GM21737 (cell line): ENCODE data around the gene AOPEP.

Experiments used
- ATAC-seq: cut with Tn5 transposase; IDR thresholded peaks from one replicate; pipeline ENCODE4 v1.9.1; 2021; ENCODE audit warnings: mild to moderate bottlenecking, moderate library complexity; ENCODE audit not compliant: unreplicated experiment

AOPEP gene

DNA sequence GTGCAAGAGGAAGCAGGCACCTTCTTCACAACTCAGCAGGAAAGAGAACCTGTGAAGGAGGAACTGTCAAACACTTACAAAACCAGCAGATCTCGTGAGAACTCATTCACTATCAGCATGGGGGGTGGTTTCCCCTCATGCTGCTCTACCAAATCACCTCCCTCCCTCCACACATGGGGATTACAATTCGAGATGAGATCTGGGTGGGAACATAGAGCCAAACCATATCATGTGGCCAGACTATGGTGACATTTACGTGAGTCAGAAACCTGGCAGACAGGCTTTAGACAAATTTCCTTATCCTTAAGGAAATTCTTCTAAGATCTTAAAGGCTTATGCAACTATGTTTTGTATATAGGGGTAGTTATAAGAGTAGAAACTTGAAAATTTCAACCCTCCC is 8.7 kb upstream of the AOPEP start:
- no peak for ATAC-seq

DNA sequence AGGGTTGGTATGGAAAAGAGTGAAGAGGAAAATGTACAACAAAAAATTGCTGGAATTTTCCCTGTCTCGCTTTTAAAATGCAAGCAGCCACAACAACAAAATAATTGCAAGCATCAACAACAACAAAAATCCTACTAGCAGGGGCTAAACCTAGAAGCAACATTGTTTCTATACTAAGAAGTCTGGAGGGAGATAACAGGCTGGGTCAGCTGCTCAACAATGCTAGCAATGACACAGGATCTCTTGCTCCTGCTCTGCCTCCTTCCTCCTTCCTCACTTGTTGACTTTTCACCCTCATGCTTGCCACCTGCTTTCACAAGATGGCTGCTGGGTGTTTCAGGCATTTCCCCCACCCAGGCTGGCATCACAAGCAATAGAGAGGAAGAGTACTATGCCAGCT is 7.6 kb upstream of the AOPEP start:
- ATAC-seq: no peak

DNA sequence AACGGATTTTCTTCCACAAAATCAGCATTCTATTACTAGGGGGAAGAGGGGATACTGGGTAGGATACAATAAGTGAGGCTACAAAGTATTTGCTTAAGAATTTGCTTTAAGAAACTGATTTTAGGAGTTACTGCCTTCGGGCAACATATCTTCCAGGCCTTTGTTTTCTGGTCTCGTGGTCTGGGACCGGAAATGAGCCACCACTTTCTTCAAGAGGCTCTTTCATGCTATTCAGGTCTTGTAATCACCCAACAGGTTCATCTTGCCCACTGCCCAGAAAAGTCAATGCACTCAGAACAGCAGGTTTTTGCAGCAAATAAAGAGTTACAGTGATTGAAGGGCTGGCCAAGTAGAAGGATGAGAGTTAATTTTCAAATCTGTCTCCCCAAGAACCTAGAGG is 6.6 kb upstream of the AOPEP start:
- no peak for ATAC-seq

DNA sequence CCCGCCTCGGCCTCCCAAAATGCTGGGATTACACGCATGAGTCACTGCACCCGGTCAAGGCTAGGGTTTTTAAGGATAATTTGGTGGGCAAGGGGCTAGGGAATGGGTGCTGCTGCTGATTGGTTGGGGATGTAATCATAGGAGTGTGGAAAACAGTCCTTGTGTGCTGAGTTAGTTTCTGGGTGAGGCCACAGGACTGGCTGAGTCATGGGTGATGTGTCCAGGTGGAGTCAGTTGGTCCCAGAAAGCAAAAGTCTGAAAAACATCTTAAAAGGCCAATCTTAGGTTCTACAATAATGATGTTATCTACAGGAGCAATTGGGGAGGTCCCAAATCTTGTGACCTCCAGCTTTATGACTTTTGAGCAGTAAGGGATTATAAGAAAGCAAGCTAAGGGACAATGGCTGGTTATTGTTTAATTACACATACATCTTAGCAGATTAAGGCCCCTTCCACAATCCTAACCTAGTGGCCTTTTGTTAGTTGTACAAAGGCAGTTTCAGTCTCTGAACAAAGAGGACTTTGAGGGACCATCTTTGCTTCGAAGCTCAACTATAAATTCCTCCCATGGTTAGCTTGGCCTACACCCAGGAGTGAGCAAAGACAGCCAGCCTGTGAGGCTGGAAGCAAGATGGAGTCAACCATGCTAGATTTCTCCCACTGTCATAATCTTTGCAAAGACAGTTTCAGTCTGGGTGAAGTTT is 5.5 kb upstream of the AOPEP start:
- ATAC-seq: no peak

DNA sequence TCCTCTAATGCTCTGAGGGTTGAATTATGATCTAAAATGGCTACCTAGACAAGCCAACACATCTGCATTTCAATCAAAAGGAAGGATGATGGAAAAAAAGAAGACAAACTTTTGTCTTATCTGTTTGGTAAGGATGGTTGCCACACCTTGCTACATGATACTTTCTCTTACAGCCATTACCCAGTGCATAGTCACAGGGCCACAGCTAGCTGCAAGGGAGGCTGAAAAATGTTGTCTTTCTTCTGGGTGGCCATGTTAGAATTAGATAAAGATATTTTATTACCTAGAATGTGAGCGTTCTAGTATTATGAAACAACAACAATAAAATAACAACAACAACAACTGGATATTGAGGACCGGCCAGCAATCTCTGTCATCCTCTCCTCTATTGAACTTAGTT is 4.7 kb upstream of the AOPEP start:
- ATAC-seq: no peak

DNA sequence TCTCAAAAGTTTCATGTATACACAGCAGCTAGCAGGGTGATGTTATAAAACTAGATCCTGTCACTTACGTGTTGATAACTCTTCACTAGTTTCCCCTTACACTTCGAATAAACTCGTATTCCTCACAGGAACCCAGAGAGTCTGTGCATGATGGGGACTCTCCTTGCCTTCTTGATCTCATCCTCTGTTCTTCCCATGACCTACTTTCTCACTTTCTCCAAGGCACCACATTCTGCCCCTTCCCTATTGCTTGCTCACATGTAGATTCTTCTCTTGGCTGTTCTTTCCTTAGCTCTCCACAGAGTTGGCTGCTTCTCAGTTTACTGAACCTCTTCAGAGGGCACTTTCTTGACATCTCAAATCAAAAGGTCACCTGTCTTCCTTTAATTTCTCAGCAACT is 1.2 kb upstream of the AOPEP start:
- ATAC-seq: no peak

DNA sequence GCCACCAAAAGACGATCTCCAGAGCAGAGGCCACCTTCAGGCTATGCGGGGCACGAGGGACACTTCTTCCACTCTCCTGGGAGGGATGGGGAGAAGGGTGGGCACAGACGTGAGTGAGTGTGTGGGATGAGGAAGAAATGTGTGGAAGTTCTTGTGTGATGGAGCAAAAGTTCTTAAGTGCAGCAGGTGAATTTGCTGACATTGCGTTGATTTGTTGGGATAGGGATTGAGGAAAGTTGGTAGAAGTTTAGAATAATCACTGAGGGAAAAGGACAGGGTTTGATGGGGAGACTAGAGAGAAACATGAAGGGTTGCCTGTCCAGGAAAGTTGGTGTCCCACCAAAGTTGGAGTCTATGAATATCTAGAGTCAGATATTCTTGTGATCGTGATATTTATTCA is 2.2 kb downstream of the AOPEP start:
- ATAC-seq: no peak

DNA sequence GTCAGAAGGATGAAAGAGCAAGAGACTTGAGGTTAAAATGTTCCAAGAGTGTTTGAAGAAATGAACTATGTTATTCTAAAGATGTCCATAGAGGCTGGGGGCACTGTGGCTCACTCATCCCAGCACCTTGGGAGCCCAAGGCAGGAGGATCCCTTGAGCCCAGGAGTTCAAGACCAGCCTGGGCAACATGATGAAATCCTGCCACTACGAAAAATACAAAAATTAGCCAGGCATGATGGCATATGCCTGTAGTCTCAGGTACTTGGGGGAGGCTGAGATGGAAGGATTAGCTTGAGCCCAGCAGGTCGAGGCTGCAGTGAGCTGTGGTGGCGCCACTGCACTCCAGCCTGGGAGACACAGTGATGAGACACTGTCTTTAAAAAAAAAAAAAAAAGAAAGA is 2.7 kb downstream of the AOPEP start:
- no peak for ATAC-seq

DNA sequence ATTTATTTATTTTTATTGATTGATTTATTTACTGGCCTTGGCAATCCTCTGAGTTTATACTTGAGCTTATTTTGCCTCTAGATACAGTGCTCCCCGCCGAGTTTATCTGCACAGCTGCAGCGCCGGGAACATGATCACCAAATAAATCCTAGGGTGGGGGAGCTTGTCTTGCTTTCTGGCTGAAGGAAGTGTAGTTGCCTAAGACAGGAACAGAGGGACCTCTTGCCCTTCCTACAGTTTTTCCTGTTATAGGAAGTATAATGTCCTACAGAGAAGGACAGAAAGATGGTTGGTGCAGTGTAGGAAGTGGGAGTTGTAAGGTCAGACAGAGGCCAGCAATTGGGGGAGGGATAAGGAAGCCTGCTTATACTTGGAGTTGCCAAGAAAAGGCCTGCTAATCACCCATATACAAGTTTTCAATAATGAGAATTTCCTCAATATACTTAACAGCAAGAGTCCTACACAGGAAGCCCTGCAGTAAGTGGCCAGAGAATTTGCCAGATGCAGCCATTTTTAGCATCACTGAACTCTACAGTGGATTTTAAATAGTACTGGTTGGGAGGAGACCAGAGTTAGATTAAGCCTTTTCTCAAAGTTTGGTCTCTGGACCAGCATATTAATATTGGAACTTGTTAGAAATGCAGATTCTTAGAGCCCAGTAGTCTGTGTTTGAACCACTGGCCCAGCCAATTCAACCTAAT is 7.7 kb downstream of the AOPEP start:
- ATAC-seq: no peak

DNA sequence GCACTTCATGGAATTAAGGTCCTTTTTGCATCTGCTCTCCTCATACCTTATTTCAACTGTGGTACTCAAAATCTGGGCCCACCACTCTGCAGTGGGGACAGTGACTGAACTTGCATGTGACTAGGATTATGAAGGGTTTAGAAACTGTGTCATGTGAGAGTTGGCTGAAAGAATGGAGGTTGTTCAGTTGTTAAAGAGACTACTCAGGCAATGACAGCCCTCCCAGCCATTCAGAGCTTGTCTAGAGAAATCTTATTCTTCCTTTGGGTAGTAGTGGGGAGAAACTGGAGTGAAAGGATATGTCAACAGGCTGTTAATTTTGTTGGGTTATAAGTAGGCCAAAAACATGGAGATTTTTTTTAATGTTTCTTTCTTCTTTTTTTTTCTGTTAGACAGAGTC is 10.3 kb downstream of the AOPEP start:
- ATAC-seq: no peak

DNA sequence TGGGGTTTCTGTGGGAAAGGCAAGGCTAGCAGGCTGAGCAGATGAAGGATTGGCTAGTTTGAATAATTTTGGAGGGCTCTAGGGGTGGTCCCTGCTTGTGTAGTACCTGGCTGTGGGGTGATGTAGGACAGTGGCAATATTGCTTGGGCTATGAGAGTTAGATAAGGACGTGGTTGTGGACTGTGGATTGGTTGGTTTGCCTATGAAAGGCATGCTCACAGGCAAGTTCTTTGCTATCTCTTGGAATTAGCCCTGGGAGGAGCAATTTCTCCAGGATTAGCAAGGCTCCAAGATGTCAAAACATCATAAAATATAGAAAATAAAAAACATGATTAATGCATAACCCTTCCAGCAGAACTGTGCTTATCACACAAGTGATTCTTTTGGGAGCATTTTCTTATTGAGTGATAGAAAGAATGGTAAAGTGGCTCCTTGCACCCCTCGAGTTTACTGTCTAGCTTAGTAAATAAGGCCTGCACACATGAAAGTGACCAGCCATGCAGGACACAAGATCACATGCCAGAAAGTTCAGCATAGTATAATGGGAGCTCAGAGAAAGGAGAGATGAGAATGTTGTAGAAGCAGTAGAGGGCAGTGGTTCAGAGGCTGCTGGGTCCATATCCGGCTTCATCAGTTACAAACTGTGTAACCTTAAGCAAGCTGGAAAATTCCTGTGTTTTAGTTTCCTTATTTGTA is 13.8 kb downstream of the AOPEP start:
- ATAC-seq: no peak

DNA sequence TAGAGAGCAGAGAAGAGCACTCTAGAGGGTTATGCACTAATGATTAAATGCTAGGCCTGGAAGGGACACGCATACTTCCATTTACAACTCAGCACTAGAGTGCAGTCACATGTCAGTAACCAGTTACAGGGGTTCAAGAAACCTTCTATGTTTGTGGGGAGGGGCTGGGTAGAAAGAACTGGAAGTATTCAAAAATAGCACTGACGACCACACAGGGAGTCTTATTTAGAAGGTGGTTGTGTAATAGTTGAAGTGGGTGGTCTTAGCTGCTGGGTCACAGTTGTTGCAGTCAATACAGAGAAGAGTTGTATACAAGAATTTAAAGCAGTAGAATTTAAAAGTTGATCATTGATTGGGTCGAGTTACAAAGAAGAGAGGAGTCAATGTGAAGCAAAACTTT is 15.4 kb downstream of the AOPEP start:
- ATAC-seq: no peak

DNA sequence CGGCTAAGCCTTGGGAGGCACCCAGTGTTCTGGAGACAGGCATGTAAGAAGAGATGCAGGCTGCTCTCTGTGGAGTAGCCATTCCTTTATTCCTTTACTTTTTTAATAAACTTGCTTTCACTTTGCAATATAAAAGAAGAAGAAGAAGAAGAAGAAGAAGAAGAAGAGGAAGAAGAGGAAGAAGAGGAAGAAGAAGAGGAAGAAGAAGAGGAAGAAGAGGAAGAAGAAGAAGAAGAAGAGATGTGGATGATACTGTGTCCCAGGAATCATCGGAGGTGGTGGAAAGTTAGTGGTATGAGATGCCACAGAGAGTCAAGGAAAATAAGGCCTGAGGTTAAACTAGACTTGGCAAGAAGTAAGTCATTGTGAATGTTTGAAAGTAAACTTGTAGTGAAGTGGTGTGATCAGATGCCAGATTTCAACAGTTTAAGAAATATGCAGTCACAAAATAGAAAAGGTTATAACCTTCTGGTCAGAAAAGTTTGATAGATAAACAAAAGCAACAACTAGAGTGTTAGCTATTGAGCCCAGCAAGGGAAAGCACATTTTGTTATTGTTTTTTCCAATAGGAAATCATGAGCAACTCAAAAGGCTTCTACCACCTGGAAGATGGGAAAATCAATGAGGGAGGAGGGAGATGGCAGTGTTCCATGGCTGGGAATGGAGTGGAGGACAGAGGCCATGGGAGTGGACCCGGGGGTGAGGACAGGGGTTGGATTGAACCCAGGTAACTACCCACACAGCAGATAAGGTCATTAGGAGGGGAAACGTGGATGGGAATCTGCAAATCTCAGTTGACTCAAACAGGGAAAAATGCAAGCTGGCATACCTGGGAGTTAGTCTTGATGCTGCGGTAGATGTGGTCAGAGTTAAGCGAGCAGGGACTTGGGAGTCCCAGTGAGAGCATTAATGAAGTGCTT is 16.8 kb downstream of the AOPEP start:
- ATAC-seq: no peak

DNA sequence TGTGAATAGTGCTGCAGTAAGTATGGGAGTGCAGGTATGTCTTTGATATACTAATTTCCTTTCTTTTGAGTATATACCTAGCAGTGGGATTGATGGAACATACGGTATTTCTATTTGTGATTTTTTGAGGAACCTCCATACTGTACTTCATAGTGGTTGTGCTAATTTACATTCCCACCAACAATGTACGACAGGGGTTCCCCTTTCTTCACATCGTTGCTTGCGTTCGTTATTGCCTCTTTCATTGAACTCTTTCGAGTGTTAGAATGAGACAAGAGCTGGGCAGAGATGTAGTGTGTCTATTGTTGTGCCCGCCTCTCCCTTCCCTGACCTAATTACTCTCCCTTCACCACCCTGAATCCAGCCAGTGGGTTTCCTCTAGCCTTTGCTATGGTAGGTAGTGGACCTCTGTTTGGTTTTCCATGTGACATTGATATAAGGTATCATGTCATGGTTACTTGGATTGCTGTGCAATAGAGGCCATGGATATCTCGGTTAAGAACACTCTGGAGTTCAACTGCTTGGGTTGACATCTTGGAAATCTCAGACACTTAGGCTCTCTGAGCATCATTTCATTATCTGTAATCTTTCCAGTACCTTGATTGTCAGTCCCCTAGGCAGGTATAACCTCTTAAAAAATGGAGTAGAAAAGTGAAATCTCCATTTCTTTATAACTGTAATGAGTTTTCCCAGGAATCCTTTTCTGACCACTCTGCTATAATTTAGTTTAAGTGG is 19.5 kb downstream of the AOPEP start:
- no peak for ATAC-seq

DNA sequence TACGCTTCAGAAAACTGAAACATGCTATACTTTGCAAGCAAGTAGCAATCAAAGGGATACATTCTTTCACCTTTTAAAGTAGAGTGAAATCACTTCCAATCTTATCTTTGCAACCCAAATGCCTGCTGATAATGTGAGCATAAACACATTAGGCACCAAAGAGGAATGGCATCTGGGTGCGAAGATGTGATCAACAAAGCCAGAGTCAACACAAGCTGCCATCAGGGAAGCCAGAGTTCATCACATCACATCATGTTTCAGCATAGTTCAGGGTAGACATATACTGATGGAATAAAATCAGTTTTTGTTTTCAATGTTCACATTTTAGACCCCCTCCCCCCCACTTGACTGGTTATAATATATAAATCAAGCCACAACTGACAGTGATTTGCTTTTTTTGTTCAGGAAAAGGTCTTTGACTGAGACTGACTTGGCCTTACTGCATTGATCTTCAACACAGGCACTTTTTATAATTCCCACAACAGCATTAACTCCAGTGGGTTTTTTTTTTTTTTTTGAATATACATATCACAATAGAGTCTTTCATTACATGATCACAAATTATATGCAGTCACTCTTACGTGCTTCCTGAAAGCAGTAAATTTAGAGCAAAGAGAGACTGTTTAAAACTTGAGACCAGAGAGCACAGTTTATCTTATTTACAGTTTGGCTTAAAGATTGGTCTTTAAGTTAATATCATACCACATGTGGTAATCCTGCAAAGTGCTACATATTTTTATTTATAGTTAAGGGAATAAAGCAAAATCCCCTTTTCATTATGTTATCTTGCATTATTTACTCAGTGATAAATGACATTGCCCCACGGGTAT is 20.3 kb downstream of the AOPEP start:
- no peak for ATAC-seq

DNA sequence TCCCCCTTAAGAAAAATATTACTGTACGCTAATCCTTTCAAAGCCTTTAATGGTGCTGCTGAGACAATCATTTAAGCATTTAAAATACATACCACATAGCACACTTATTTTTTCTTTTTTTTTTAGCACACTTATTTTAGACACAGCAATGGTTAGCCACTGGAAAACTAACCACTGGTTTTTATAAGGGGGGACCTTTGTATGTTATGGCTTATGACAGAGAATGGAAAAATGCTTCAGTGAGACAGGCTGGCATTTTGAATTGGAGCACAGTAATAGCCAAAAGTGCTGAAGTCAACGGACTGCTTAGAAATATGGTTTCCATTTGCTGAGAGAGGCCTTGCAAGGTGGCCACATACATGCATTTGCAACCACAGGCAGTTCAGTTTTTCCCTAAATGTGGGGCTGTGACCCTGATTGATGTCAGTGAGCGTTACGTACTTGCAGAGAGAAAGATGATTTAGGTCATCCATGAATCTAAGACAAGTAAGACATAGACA is 28.5 kb downstream of the AOPEP start:
- ATAC-seq: no peak

DNA sequence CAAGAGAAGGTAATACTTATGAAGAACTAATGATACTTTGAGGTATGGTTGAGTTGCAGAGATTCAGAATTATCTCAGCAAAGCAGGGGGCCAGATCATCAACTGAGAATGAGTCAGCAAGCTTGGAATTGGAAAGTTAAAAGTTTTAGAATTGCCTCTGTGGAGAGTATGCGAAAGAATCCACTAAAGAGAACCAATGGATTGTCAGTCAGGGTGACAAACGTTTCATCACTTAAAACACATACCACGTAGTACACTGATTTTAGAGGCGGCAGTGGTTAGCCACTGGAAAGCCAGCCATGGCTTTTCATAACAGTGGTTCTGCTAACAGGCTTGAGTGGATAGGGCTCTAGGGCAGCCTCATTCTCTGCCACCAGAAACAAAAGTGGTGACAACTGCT is 30.7 kb downstream of the AOPEP start:
- ATAC-seq: no peak

DNA sequence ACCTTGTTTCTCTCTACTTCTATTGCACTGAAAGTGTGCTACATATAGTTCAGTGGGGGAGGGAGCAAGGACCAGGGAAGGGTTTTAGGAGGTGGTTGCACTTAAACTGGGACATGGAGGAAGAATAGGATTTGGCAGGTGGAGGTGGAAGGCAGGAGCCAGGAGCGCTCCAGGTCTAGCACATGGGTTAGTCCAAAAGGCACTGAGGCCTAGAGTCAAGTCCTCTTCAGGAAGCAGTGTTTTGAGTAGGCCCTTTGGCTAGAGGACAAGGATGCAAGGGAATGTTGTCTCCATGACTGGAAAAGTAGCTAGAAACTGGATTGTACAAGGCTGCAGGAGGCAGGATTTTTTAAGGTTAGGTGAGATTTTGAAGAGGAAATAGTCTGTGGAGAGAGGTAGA is 31.5 kb downstream of the AOPEP start:
- ATAC-seq: no peak

DNA sequence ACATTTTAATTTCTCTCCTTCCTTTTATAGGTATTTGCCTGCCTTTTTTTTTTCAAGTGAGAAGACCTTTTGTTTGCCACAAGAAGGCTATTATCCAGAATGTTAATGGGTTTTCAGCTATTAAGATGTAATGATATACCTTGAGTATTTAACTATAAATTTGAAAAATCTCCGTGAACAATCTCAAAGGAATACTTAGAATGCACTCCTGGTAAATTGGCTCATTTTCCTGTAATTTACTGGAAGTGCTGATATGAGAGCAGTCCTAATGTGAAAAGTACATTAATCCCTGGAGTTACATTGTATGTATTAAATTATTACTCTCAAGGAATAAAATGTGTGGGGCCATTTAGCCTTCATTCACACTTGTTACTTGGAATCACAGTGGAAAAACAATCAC is 32.4 kb downstream of the AOPEP start:
- no peak for ATAC-seq
